ENCODE results near the gene TFAP2E. TPM values are rescaled to one million over a fixed set of nuclear protein-coding genes. Genes with fewer than 3 reads are reported as not detected.

TFAP2E gene
- total and polyA plus RNA-seq, 3 experiments from 2014 or later, result 0.41 to 1.0 (median 0.69) TPM

GRCh38 chr1:35588197-35588910 lies 15.2 kb downstream of the TFAP2E start:
- H3K27me3 ChIP-seq (ENCODE audit: insufficient read depth, low read length, poor library complexity, severe bottlenecking), result no peaks in the 10 kb centered on the region
- no peaks in the 10 kb centered on the region for H3K36me3 ChIP-seq (ENCODE audit: insufficient read depth, low read length)
- ChIA-PET POLR2A (no interaction called here), CTCF (no interaction called here)
- H3K4me3 ChIP-seq (ENCODE audit: low read length), result no peak overlapping the region
- no peaks in the 10 kb centered on the region for H3K9me3 ChIP-seq (ENCODE audit: low read length)
- Mint-ChIP-seq H3K4me1 (peaks cover 7 to 8% (median 7%) of the 10 kb centered on the region in 3 donors), H3K27me3 (peaks cover 0 to 1% of the 10 kb centered on the region in 2 donors), H3K36me3 (peaks cover 3 to 11% (median 7%) of the 10 kb centered on the region in 3 donors), H3K4me3 (no peak overlapping the region), H3K27ac (no peak overlapping the region), H3K9me3 (no peaks in the 10 kb centered on the region)
- no peak for DNase-seq
- H3K4me1 ChIP-seq (ENCODE audit: insufficient read depth, low read length), result peaks cover 9% of the 10 kb centered on the region
- no peak overlapping the region for H3K27ac ChIP-seq (ENCODE audit: low read depth, low read length)

GRCh38 chr1:35589516-35590427 lies 16.7 kb downstream of the TFAP2E start:
- Mint-ChIP-seq H3K27me3 (no peaks in the 10 kb centered on the region), H3K4me1 (peaks cover 7 to 13% (median 12%) of the 10 kb centered on the region in 3 donors), H3K36me3 (peaks cover 3 to 11% (median 7%) of the 10 kb centered on the region in 3 donors), H3K9me3 (no peaks in the 10 kb centered on the region), H3K27ac (peak overlapping the region in 2 of 8 donors; percentile 12 to 60), H3K4me3 (no peak overlapping the region)
- no peak overlapping the region for H3K4me3 ChIP-seq (ENCODE audit: low read length)
- H3K36me3 ChIP-seq (ENCODE audit: insufficient read depth, low read length), result no peaks in the 10 kb centered on the region
- no peak overlapping the region for H3K27ac ChIP-seq (ENCODE audit: low read depth, low read length)
- ChIA-PET POLR2A (no interaction called here), CTCF (interaction anchor here (0.9 kb wide), 1 partner anchor 21 kb away, joined by 3 read pairs; no protein-coding TSS in a partner anchor)
- H3K4me1 ChIP-seq (ENCODE audit: insufficient read depth, low read length), result peaks cover 9% of the 10 kb centered on the region
- no peaks in the 10 kb centered on the region for H3K9me3 ChIP-seq (ENCODE audit: low read length)
- DNase-seq, result no peak
- H3K27me3 ChIP-seq (ENCODE audit: insufficient read depth, low read length, poor library complexity, severe bottlenecking), result no peaks in the 10 kb centered on the region

GRCh38 chr1:35590476-35591040 lies 17.4 kb downstream of the TFAP2E start:
- Mint-ChIP-seq H3K36me3 (peaks cover 3 to 11% (median 7%) of the 10 kb centered on the region in 3 donors), H3K4me1 (peaks cover 7 to 13% (median 12%) of the 10 kb centered on the region in 3 donors), H3K27me3 (no peaks in the 10 kb centered on the region), H3K9me3 (no peaks in the 10 kb centered on the region), H3K27ac (no peak overlapping the region), H3K4me3 (no peak overlapping the region)
- no peaks in the 10 kb centered on the region for H3K27me3 ChIP-seq (ENCODE audit: insufficient read depth, low read length, poor library complexity, severe bottlenecking)
- no peak for DNase-seq
- ChIA-PET POLR2A (no interaction called here), CTCF (no interaction called here)
- H3K36me3 ChIP-seq (ENCODE audit: insufficient read depth, low read length), result no peaks in the 10 kb centered on the region
- H3K27ac ChIP-seq (ENCODE audit: low read depth, low read length), result no peak overlapping the region
- peaks cover 9% of the 10 kb centered on the region for H3K4me1 ChIP-seq (ENCODE audit: insufficient read depth, low read length)
- no peak overlapping the region for H3K4me3 ChIP-seq (ENCODE audit: low read length)
- no peaks in the 10 kb centered on the region for H3K9me3 ChIP-seq (ENCODE audit: low read length)

- CTCF ChIA-PET, result no interaction called here
- Histone ChIP-seq H3K27me3 (ENCODE audit: insufficient read depth, low read length, poor library complexity, severe bottlenecking) (no peaks in the 10 kb centered on the region), H3K4me3 (ENCODE audit: low read length) (no peak overlapping the region), H3K27ac (ENCODE audit: low read depth, low read length) (no peak overlapping the region), H3K36me3 (ENCODE audit: insufficient read depth, low read length) (peaks cover 3% of the 10 kb centered on the region), H3K4me1 (ENCODE audit: insufficient read depth, low read length) (peaks cover 9% of the 10 kb centered on the region), H3K9me3 (ENCODE audit: low read length) (no peaks in the 10 kb centered on the region)
- POLR2A ChIA-PET, result no interaction called here
- peak overlapping the region in 5 of 8 donors; percentile 15 to 67 (median 51) for H3K27ac Mint-ChIP-seq
- peaks cover 3 to 14% (median 10%) of the 10 kb centered on the region in 3 donors for H3K36me3 Mint-ChIP-seq
- no peak overlapping the region for H3K4me3 Mint-ChIP-seq
- no peaks in the 10 kb centered on the region for H3K27me3 Mint-ChIP-seq
- peaks cover 7 to 13% (median 12%) of the 10 kb centered on the region in 3 donors for H3K4me1 Mint-ChIP-seq
- H3K9me3 Mint-ChIP-seq, result no peaks in the 10 kb centered on the region
- no peak for DNase-seq
Measured at GRCh38 chr1:35591211-35591610, 18.1 kb downstream of the TFAP2E start.

- peaks cover 3% of the 10 kb centered on the region for H3K36me3 ChIP-seq (ENCODE audit: insufficient read depth, low read length)
- no peak for DNase-seq
- H3K4me1 ChIP-seq (ENCODE audit: insufficient read depth, low read length), result peaks cover 9% of the 10 kb centered on the region
- Mint-ChIP-seq H3K27me3 (no peaks in the 10 kb centered on the region), H3K4me1 (peaks cover 7 to 14% (median 13%) of the 10 kb centered on the region in 3 donors), H3K27ac (peak overlapping the region in 4 of 8 donors; percentile 11 to 61 (median 47)), H3K9me3 (no peaks in the 10 kb centered on the region), H3K36me3 (peaks cover 3 to 14% (median 10%) of the 10 kb centered on the region in 3 donors), H3K4me3 (no peak overlapping the region)
- CTCF ChIA-PET, result interaction anchor here (1.2 kb wide), 1 partner anchor 130 kb away, joined by 4 read pairs; no protein-coding TSS in a partner anchor
- POLR2A ChIA-PET, result no interaction called here
- no peak overlapping the region for H3K4me3 ChIP-seq (ENCODE audit: low read length)
- H3K27me3 ChIP-seq (ENCODE audit: insufficient read depth, low read length, poor library complexity, severe bottlenecking), result no peaks in the 10 kb centered on the region
- no peaks in the 10 kb centered on the region for H3K9me3 ChIP-seq (ENCODE audit: low read length)
- H3K27ac ChIP-seq (ENCODE audit: low read depth, low read length), result no peak overlapping the region
Measured at GRCh38 chr1:35592991-35593769, 20.1 kb downstream of the TFAP2E start.

GRCh38 chr1:35594005-35594760 lies 21.1 kb downstream of the TFAP2E start:
- H3K9me3 Mint-ChIP-seq, result no peaks in the 10 kb centered on the region
- Histone ChIP-seq H3K4me1 (ENCODE audit: insufficient read depth, low read length) (peaks cover 9% of the 10 kb centered on the region), H3K9me3 (ENCODE audit: low read length) (no peaks in the 10 kb centered on the region), H3K36me3 (ENCODE audit: insufficient read depth, low read length) (peaks cover 3% of the 10 kb centered on the region), H3K27me3 (ENCODE audit: insufficient read depth, low read length, poor library complexity, severe bottlenecking) (no peaks in the 10 kb centered on the region), H3K4me3 (ENCODE audit: low read length) (no peak overlapping the region), H3K27ac (ENCODE audit: low read depth, low read length) (no peak overlapping the region)
- H3K27me3 Mint-ChIP-seq, result no peaks in the 10 kb centered on the region
- H3K4me3 Mint-ChIP-seq, result no peak overlapping the region
- H3K27ac Mint-ChIP-seq, result peak overlapping the region in 5 of 8 donors; percentile 9 to 51 (median 39)
- H3K36me3 Mint-ChIP-seq, result peaks cover 3 to 16% (median 8%) of the 10 kb centered on the region in 3 donors
- ChIA-PET CTCF (interaction anchor here (1.2 kb wide), 1 partner anchor 129 kb away, joined by 4 read pairs; no protein-coding TSS in a partner anchor), POLR2A (no interaction called here)
- no peak for DNase-seq
- H3K4me1 Mint-ChIP-seq, result peaks cover 3 to 14% (median 13%) of the 10 kb centered on the region in 3 donors

GRCh38 chr1:35595684-35596083 lies 22.6 kb downstream of the TFAP2E start:
- POLR2A ChIA-PET, result no interaction called here
- peaks cover 3 to 22% (median 11%) of the 10 kb centered on the region in 3 donors for H3K36me3 Mint-ChIP-seq
- no peaks in the 10 kb centered on the region for H3K27me3 Mint-ChIP-seq

More at GRCh38 chr1:35595684-35596083, 22.6 kb downstream of the TFAP2E start:
- Mint-ChIP-seq H3K9me3 (no peaks in the 10 kb centered on the region), H3K27ac (peak overlapping the region in 1 of 8 donors; percentile 23), H3K4me3 (no peak overlapping the region), H3K4me1 (peaks cover 3 to 14% (median 13%) of the 10 kb centered on the region in 3 donors)
- H3K4me3 ChIP-seq (ENCODE audit: low read length), result no peak overlapping the region
- H3K9me3 ChIP-seq (ENCODE audit: low read length), result no peaks in the 10 kb centered on the region
- H3K27me3 ChIP-seq (ENCODE audit: insufficient read depth, low read length, poor library complexity, severe bottlenecking), result no peaks in the 10 kb centered on the region
- DNase-seq, result no peak
- H3K27ac ChIP-seq (ENCODE audit: low read depth, low read length), result no peak overlapping the region
- H3K4me1 ChIP-seq (ENCODE audit: insufficient read depth, low read length), result peaks cover 9% of the 10 kb centered on the region
- CTCF ChIA-PET, result no interaction called here
- peaks cover 3% of the 10 kb centered on the region for H3K36me3 ChIP-seq (ENCODE audit: insufficient read depth, low read length)
